HG02973 (cell line): ENCODE data around the gene ZCCHC10.
"Not testable (repeated sequence)": the region's sequence is repeated elsewhere in the genome, so short reads cannot be mapped to it uniquely, and the experiment has no call there.

Experiments used
- ATAC-seq: cut with Tn5 transposase; IDR thresholded peaks from one replicate; pipeline ENCODE4 v1.9.1; 2021; ENCODE audit warnings: moderate library complexity; ENCODE audit not compliant: unreplicated experiment

ZCCHC10 gene

GRCh38 chr5:133046560-133046959, 20.2 kb upstream of the ZCCHC10 start:
- ATAC-seq, result not testable (repeated sequence)

GRCh38 chr5:133041910-133042309, 15.6 kb upstream of the ZCCHC10 start:
- ATAC-seq, result no peak

GRCh38 chr5:133041157-133041784, 14.9 kb upstream of the ZCCHC10 start:
- ATAC-seq, result no peak

- ATAC-seq, result not testable (repeated sequence)
Observed at GRCh38 chr5:133036677-133037076, 10.3 kb upstream of the ZCCHC10 start.

- ATAC-seq, result no peak
Observed at GRCh38 chr5:133035224-133035623, 8.9 kb upstream of the ZCCHC10 start.

- no peak for ATAC-seq
Observed at GRCh38 chr5:133034064-133034463, 7.7 kb upstream of the ZCCHC10 start.

- ATAC-seq, result no peak
Observed at GRCh38 chr5:133032852-133033742, 6.7 kb upstream of the ZCCHC10 start.

GRCh38 chr5:133030343-133031005, 4.1 kb upstream of the ZCCHC10 start:
- no peak for ATAC-seq

GRCh38 chr5:133029416-133029815, 3.1 kb upstream of the ZCCHC10 start:
- ATAC-seq, result no peak

GRCh38 chr5:133026664-133027153, 360 bp upstream of the ZCCHC10 start:
- no peak for ATAC-seq

- not testable (repeated sequence) for ATAC-seq
Observed at GRCh38 chr5:133019471-133019870, 6.9 kb downstream of the ZCCHC10 start.

GRCh38 chr5:133017964-133018363, 8.4 kb downstream of the ZCCHC10 start:
- no peak for ATAC-seq

- ATAC-seq, result no peak
Observed at GRCh38 chr5:133015466-133015865, 10.9 kb downstream of the ZCCHC10 start.

GRCh38 chr5:133008455-133008854, 17.9 kb downstream of the ZCCHC10 start:
- not testable (repeated sequence) for ATAC-seq

GRCh38 chr5:133006653-133007052, 19.7 kb downstream of the ZCCHC10 start:
- no peak for ATAC-seq

- no peak for ATAC-seq
Observed at GRCh38 chr5:132999246-132999645, 27.1 kb downstream of the ZCCHC10 start.

GRCh38 chr5:132998556-132998955, 27.8 kb downstream of the ZCCHC10 start:
- no peak for ATAC-seq

GRCh38 chr5:132996307-132996706, 30.0 kb downstream of the ZCCHC10 start:
- no peak for ATAC-seq

GRCh38 chr5:132987531-132988408, 38.6 kb downstream of the ZCCHC10 start:
- ATAC-seq, result no peak

GRCh38 chr5:132982971-132983370, 43.4 kb downstream of the ZCCHC10 start:
- not testable (repeated sequence) for ATAC-seq
